ENCODE measurements around the gene PRMT7.

The PRMT7 gene

DNA sequence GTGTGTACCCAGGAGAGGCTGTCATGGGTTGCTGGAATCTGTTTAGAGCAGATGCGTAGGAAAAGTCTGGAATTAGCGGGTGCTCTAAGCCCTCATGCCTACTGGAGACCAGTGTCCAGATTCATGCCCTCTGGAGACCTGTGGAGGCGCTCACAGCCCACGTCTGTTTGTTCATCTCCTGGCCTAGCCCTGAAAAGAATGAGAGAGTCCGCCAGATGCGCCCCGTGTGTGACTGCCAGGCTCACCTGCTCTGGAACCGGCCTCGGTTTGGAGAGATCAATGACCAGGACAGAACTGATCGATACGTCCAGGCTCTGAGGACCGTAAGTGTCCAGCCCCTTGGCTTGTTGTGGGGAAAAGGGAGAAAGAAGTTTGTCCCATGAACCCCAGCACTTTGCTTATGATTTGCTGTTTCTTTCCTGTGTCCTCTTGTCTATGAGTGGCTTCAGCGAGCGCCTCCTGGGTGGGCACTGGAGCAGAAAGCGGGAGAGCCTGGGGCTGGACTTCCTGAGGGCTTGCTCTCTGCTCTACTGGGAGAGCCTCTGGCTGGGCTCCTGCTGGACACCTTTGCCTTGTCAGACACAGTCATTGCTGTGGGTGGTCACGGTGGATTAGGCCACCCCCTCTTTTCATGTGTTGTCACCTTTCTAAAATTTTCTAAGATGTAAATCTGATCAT is 35.3 kb downstream of the PRMT7 start:
- H3K27me3 ChIP-seq (ENCODE audit: insufficient read depth, low read length, poor library complexity, severe bottlenecking): no peaks in the 10 kb centered on the region
- peaks cover 42% of the 10 kb centered on the region for H3K4me1 ChIP-seq (ENCODE audit: insufficient read depth, low read length, poor library complexity, severe bottlenecking)
- no peaks in the 10 kb centered on the region for H3K9me3 ChIP-seq (ENCODE audit: insufficient read depth, low read depth, low read length)
- no peaks in the 10 kb centered on the region for H4K20me1 ChIP-seq (ENCODE audit: insufficient read depth, low read length, poor library complexity, severe bottlenecking)
- no peak for TF ChIP-seq EZH2phosphoT487 (IDR thresholded peaks at IDR 0.05; ENCODE audit: borderline replicate concordance)
- TF ChIP-seq, protein P1, sequence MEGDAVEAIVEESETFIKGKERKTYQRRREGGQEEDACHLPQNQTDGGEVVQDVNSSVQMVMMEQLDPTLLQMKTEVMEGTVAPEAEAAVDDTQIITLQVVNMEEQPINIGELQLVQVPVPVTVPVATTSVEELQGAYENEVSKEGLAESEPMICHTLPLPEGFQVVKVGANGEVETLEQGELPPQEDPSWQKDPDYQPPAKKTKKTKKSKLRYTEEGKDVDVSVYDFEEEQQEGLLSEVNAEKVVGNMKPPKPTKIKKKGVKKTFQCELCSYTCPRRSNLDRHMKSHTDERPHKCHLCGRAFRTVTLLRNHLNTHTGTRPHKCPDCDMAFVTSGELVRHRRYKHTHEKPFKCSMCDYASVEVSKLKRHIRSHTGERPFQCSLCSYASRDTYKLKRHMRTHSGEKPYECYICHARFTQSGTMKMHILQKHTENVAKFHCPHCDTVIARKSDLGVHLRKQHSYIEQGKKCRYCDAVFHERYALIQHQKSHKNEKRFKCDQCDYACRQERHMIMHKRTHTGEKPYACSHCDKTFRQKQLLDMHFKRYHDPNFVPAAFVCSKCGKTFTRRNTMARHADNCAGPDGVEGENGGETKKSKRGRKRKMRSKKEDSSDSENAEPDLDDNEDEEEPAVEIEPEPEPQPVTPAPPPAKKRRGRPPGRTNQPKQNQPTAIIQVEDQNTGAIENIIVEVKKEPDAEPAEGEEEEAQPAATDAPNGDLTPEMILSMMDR (conservative IDR thresholded peaks at IDR 0.05; ENCODE audit: low read length): peak; percentile 26; the same call in 1 of the 2 replicates
- no peaks in the 10 kb centered on the region for H3K9me2 ChIP-seq (replicated peaks; ENCODE audit: low read depth, low read length)
- H3K9ac ChIP-seq (ENCODE audit: low read depth, low read length, poor library complexity, severe bottlenecking): peak overlapping the region; percentile 65
- H2AFZ ChIP-seq (ENCODE audit: low read length): no peak overlapping the region
- no peak overlapping the region for H3K4me3 ChIP-seq (ENCODE audit: low read length, poor library complexity, severe bottlenecking)
- no peaks in the 10 kb centered on the region for H3K79me2 ChIP-seq (ENCODE audit: insufficient read depth, low read length)
- H3K36me3 ChIP-seq (ENCODE audit: insufficient read depth, low read length): peaks cover 28% of the 10 kb centered on the region; the same call in 1 of the 2 replicates
- H3F3A ChIP-seq (ENCODE audit: low read depth): no peaks in the 10 kb centered on the region
- H3K4me2 ChIP-seq (ENCODE audit: low read depth, low read length, poor library complexity, severe bottlenecking): peak overlapping the region; percentile 25

DNA sequence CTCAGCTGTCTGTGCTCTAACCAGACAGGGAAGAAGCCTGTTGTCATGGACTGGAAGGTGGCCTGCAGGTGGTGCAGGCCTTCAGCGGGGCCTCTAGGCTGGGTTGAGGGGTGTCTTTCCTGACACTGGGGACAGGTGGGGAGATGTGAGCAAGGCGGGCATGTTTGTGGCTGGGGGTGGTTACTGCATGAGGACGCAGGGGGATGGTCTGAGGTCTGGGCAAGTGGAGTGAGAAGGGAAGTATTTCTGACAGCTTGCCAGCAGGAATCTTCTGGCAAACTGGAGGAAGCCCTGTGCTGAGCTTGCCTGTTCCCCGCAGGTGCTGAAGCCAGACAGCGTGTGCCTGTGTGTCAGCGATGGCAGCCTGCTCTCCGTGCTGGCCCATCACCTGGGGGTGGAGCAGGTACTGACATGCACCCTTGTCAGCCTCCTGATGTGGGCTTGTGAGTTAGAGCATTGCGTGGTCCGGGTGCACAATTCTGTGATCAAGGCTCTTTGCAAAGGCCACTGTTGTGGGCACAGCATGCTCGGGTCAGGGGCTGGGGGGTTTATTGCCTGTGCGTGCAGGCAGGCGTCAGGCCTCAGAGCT is 36.2 kb downstream of the PRMT7 start:
- Histone ChIP-seq H3K36me3 (ENCODE audit: insufficient read depth, low read length) (peaks cover 22% of the 10 kb centered on the region; the same call in 1 of the 2 replicates), H3K4me2 (ENCODE audit: low read depth, low read length, poor library complexity, severe bottlenecking) (peak overlapping the region; percentile 52), H3K9me3 (ENCODE audit: insufficient read depth, low read depth, low read length) (no peaks in the 10 kb centered on the region), H3K79me2 (ENCODE audit: insufficient read depth, low read length) (no peaks in the 10 kb centered on the region), H4K20me1 (ENCODE audit: insufficient read depth, low read length, poor library complexity, severe bottlenecking) (no peaks in the 10 kb centered on the region), H2AFZ (ENCODE audit: low read length) (no peak overlapping the region), H3K9me2 (replicated peaks; ENCODE audit: low read depth, low read length) (no peaks in the 10 kb centered on the region), H3K27me3 (ENCODE audit: insufficient read depth, low read length, poor library complexity, severe bottlenecking) (no peaks in the 10 kb centered on the region), H3K9ac (ENCODE audit: low read depth, low read length, poor library complexity, severe bottlenecking) (peak overlapping the region; percentile 65), H3F3A (ENCODE audit: low read depth) (no peaks in the 10 kb centered on the region), H3K4me1 (ENCODE audit: insufficient read depth, low read length, poor library complexity, severe bottlenecking) (peaks cover 42% of the 10 kb centered on the region), H3K4me3 (ENCODE audit: low read length, poor library complexity, severe bottlenecking) (peak overlapping the region; percentile 30)
- TF ChIP-seq EZH2phosphoT487 (IDR thresholded peaks at IDR 0.05; ENCODE audit: borderline replicate concordance): no peak
- TF ChIP-seq, protein P1 (conservative IDR thresholded peaks at IDR 0.05; ENCODE audit: low read length): no peak

DNA sequence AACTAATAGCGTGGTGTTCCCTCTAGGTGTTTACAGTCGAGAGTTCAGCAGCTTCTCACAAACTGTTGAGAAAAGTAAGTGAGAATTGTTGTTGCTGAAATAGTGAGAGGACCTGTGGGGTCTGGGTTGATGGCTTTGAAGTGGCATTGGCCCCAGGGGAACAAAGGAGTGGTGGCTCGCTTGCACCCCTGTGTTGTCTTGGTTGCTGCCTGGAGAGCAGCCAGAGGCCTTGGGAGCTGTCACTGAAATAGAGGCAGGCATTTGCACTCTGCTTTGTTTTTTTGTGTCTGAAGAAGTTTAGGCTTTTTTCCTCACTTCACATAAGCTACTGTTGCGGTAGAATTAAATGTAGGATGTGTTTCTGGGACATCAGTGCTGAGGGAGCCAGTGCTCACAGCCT is 36.8 kb downstream of the PRMT7 start:
- TF ChIP-seq, protein P1 (conservative IDR thresholded peaks at IDR 0.05; ENCODE audit: low read length): no peak
- Histone ChIP-seq H3K4me2 (ENCODE audit: low read depth, low read length, poor library complexity, severe bottlenecking) (peak overlapping the region; percentile 52), H4K20me1 (ENCODE audit: insufficient read depth, low read length, poor library complexity, severe bottlenecking) (no peaks in the 10 kb centered on the region), H3K36me3 (ENCODE audit: insufficient read depth, low read length) (peaks cover 28% of the 10 kb centered on the region; the same call in 1 of the 2 replicates), H3K9ac (ENCODE audit: low read depth, low read length, poor library complexity, severe bottlenecking) (peak overlapping the region; percentile 65), H3K9me2 (replicated peaks; ENCODE audit: low read depth, low read length) (no peaks in the 10 kb centered on the region), H3K4me1 (ENCODE audit: insufficient read depth, low read length, poor library complexity, severe bottlenecking) (peaks cover 42% of the 10 kb centered on the region), H2AFZ (ENCODE audit: low read length) (no peak overlapping the region), H3F3A (ENCODE audit: low read depth) (no peaks in the 10 kb centered on the region), H3K79me2 (ENCODE audit: insufficient read depth, low read length) (no peaks in the 10 kb centered on the region), H3K9me3 (ENCODE audit: insufficient read depth, low read depth, low read length) (no peaks in the 10 kb centered on the region), H3K27me3 (ENCODE audit: insufficient read depth, low read length, poor library complexity, severe bottlenecking) (no peaks in the 10 kb centered on the region), H3K4me3 (ENCODE audit: low read length, poor library complexity, severe bottlenecking) (peak overlapping the region; percentile 30)
